Gastrocnemius medialis (tissue), 4 donors: ENCODE data around the gene ROBO4. TPM values are rescaled to one million over a fixed set of nuclear protein-coding genes. Genes with fewer than 3 reads are reported as not detected.

Experiments
- ATAC-seq, 2 donors: fragments of 150-250 bp; one replicate each; pipeline ENCODE4 v1.9.1; 2016
- DNase-seq, 2 donors: peaks; one replicate each; pipeline ENCODE4 v3.0.0-alpha.2; 2019
- H3K27ac ChIP-seq, 4 donors: fragments of 200-600 bp; sonication (generic); 1 replicate in 1 of 4; 2 replicates in 3 of 4; pipeline ENCODE4 v1.5.1; 2016 to 2018; ENCODE audit warnings: mild to moderate bottlenecking in 2 of 4, moderate library complexity in 1 of 4
- H3K27me3 ChIP-seq, 3 donors: fragments of 200-600 bp; sonication (generic) in 2 of 3; 1 replicate in 1 of 3; 2 replicates in 2 of 3; pipeline versions ENCODE4 v1.5.1 to v1.6.0; 2016 to 2019; ENCODE audit warnings: mild to moderate bottlenecking in 1 of 3, moderate library complexity in 1 of 3
- H3K36me3 ChIP-seq, 2 donors: fragments of 200-600 bp; sonication (generic) in 1 of 2; one replicate each; pipeline ENCODE4 v1.5.1; 2017 to 2018
- H3K4me1 ChIP-seq, 2 donors: fragments of 200-600 bp; sonication (generic) in 1 of 2; one replicate each; pipeline ENCODE4 v1.5.1; 2016 to 2017; ENCODE audit warnings: mild to moderate bottlenecking in 2 of 2
- H3K4me3 ChIP-seq, 4 donors: fragments of 200-600 bp; sonication (generic) in 3 of 4; 1 replicate in 1 of 4; 2 replicates in 3 of 4; pipeline ENCODE4 v1.5.1; 2016 to 2019; ENCODE audit warnings: mild to moderate bottlenecking in 2 of 4
- H3K9me3 ChIP-seq, 3 donors: fragments of 200-600 bp; sonication (generic) in 2 of 3; 1 replicate in 1 of 3; 2 replicates in 2 of 3; pipeline ENCODE4 v1.5.1; 2016 to 2019
- POLR2A ChIP-seq, 2 donors: fragments of 450-650 bp; IDR thresholded peaks; one replicate each; pipeline ENCODE4 v1.6.1; 2017; ENCODE audit warnings: antibody characterized with exemption in 2 of 2, mild to moderate bottlenecking in 2 of 2, moderate library complexity in 2 of 2
- in situ Hi-C, 4 donors: fragments of 200-750 bp; cut with MboI; loops; one replicate each; pipeline versions ENCODE4 v1.15.0 to v1.8.0; 2017; ENCODE audit warnings: low sequenced_read_pairs in 4 of 4
- intact Hi-C: fragments of 100-400 bp; cut with DNase I; formaldehyde crosslinking; loops from one replicate; pipeline ENCODE4 v1.15.1; 2023; ENCODE audit warnings: low total_unique reads
- total RNA-seq, 4 donors: library from RNA; depleted of rRNA; stranded (reverse); fragments of >200 nt; gene quantifications; one replicate each; pipeline versions ENCODE4 v1.1.0 to v1.2.3, GENCODE V29; 2016
- TF ChIP-seq, protein P1 (sequence below), 5 experiments: fragments of 450-650 bp in 3 of 5; fragments of 200-600 bp in 2 of 5; sonication (generic) in 2 of 5; IDR thresholded peaks in 4 of 5; conservative IDR thresholded peaks in 1 of 5; 1 replicate in 4 of 5; 2 replicates in 1 of 5; pipeline ENCODE4 v1.5.1; 2016 to 2019; ENCODE audit warnings: antibody characterized with exemption in 5 of 5, mild to moderate bottlenecking in 3 of 5, moderate library complexity in 3 of 5

ROBO4 gene
- total RNA-seq, 4 donors from 2014 or later = 7.6 to 18.7 (median 14.7) TPM

DNA sequence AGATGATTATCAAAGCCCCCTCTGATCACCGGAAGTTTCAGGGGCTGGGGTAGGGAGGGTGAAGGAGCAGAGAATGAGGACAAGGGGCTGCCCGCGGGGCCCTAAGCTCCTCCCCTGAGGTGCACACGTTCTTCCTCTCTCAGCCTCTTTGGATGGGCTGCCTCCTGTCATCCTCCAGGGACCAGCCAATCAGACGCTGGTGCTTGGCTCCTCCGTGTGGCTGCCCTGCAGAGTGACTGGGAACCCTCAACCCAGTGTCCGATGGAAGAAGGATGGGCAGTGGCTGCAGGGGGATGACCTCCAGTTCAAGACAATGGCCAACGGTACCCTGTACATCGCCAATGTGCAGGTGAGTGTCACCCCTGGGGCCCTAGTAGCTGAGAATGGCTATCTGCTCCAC is 24.9 kb downstream of the ROBO4 start:
- intact Hi-C loops = no loop called here
- in situ Hi-C loops = no loop called here
- ATAC-seq (no peak), DNase-seq (no peak)
- no peak for TF ChIP-seq POLR2A (IDR thresholded peaks at IDR 0.05)
- TF ChIP-seq, protein P1, sequence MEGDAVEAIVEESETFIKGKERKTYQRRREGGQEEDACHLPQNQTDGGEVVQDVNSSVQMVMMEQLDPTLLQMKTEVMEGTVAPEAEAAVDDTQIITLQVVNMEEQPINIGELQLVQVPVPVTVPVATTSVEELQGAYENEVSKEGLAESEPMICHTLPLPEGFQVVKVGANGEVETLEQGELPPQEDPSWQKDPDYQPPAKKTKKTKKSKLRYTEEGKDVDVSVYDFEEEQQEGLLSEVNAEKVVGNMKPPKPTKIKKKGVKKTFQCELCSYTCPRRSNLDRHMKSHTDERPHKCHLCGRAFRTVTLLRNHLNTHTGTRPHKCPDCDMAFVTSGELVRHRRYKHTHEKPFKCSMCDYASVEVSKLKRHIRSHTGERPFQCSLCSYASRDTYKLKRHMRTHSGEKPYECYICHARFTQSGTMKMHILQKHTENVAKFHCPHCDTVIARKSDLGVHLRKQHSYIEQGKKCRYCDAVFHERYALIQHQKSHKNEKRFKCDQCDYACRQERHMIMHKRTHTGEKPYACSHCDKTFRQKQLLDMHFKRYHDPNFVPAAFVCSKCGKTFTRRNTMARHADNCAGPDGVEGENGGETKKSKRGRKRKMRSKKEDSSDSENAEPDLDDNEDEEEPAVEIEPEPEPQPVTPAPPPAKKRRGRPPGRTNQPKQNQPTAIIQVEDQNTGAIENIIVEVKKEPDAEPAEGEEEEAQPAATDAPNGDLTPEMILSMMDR (IDR thresholded peaks at IDR 0.05 in 4 of 5, conservative IDR thresholded peaks at IDR 0.05 in 1 of 5) = no peak
- Histone ChIP-seq H3K9me3 (no peaks in the 10 kb centered on the region), H3K27me3 (peaks cover 45 to 55% (median 53%) of the 10 kb centered on the region in 3 donors), H3K4me3 (no peak overlapping the region), H3K36me3 (no peaks in the 10 kb centered on the region), H3K27ac (no peak overlapping the region), H3K4me1 (peaks cover 7 to 10% of the 10 kb centered on the region in 2 donors)

DNA sequence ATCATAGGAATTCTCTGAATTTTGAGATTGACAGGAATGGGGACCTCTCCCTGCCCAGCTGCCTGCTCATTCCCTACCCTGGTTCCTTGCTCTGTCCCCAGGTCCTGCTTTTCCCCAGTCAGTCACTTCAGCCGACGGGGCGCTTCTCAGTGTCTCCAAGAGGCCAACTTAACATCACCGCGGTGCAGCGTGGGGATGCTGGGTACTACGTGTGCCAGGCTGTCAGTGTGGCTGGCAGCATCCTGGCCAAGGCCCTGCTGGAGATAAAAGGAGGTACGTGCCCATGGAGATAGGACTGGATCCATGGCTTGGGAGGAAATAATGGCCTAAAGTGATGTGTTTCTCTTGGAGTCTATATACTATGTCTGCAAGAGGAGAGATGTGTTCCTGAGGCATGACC is 25.4 kb downstream of the ROBO4 start:
- H3K27me3 ChIP-seq = peaks cover 50 to 60% (median 53%) of the 10 kb centered on the region in 3 donors
- no peaks in the 10 kb centered on the region for H3K36me3 ChIP-seq
- intact Hi-C loops = no loop called here
- H3K4me3 ChIP-seq = no peak overlapping the region
- in situ Hi-C loops = no loop called here
- H3K9me3 ChIP-seq = no peaks in the 10 kb centered on the region
- peaks cover 6 to 7% of the 10 kb centered on the region in 2 donors for H3K4me1 ChIP-seq
- ATAC-seq = no peak
- TF ChIP-seq, protein P1 (IDR thresholded peaks at IDR 0.05 in 4 of 5, conservative IDR thresholded peaks at IDR 0.05 in 1 of 5) = no peak
- TF ChIP-seq POLR2A (IDR thresholded peaks at IDR 0.05) = no peak
- DNase-seq = no peak
- no peak overlapping the region for H3K27ac ChIP-seq

DNA sequence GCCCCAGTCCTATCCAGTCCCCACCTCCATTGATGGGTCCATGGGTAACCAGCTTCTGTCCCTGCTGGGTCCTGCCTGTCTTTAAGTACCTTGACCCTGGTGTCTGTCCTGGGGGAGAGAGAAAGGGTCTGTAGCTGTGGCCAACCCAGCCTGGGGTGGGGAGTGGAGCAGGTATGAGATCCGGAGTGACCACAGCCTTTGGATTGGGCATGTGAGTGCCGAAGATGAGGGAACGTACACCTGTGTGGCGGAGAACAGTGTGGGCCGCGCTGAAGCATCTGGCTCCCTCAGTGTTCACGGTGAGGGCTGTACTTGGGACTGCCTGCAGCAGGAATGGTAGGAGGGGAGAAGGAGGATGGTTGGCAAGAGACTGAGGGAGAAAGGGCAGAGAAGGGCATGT is 27.2 kb downstream of the ROBO4 start:
- H3K27ac ChIP-seq = no peak overlapping the region
- no peak for ATAC-seq
- in situ Hi-C loops = no loop called here

DNA sequence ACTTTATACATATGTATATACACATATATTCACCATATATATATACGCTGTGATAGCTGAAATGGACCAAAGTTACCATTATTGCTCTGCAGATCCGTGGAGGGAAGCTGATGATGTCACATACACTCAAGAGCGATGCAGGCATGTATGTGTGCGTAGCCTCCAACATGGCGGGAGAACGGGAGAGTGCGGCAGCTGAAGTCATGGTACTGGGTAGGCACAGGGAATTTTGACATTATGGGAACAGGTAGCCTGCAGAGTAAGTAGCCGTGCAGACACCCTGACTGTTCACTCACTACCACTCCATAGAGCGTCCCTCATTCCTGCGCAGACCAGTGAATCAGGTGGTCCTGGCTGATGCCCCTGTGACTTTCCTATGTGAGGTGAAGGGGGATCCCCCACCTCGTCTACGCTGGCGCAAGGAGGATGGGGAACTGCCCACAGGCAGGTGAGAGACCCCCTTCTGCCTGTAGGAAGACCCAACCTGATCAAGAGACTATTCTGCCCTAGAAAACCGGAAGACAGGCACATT is 27.7 kb downstream of the ROBO4 start:
- Histone ChIP-seq H3K27me3 (peaks cover 72 to 84% (median 74%) of the 10 kb centered on the region in 3 donors), H3K27ac (no peak overlapping the region), H3K4me1 (peaks cover 10 to 21% of the 10 kb centered on the region in 2 donors), H3K36me3 (no peaks in the 10 kb centered on the region), H3K4me3 (no peak overlapping the region), H3K9me3 (no peaks in the 10 kb centered on the region)
- TF ChIP-seq POLR2A (IDR thresholded peaks at IDR 0.05) = no peak
- TF ChIP-seq, protein P1 (IDR thresholded peaks at IDR 0.05 in 4 of 5, conservative IDR thresholded peaks at IDR 0.05 in 1 of 5) = no peak
- DNase-seq = no peak
- no peak for ATAC-seq
- in situ Hi-C loops (no loop called here), intact Hi-C loops (no loop called here)

More for the DNA sequence above, 27.2 kb downstream of the ROBO4 start:
- Histone ChIP-seq H3K36me3 (no peaks in the 10 kb centered on the region), H3K4me3 (no peak overlapping the region), H3K27me3 (peaks cover 67 to 78% (median 69%) of the 10 kb centered on the region in 3 donors), H3K4me1 (peaks cover 7 to 16% of the 10 kb centered on the region in 2 donors), H3K9me3 (no peaks in the 10 kb centered on the region)
- no peak for DNase-seq
- TF ChIP-seq, protein P1 (IDR thresholded peaks at IDR 0.05 in 4 of 5, conservative IDR thresholded peaks at IDR 0.05 in 1 of 5) = no peak
- TF ChIP-seq POLR2A (IDR thresholded peaks at IDR 0.05) = no peak
- intact Hi-C loops = no loop called here

DNA sequence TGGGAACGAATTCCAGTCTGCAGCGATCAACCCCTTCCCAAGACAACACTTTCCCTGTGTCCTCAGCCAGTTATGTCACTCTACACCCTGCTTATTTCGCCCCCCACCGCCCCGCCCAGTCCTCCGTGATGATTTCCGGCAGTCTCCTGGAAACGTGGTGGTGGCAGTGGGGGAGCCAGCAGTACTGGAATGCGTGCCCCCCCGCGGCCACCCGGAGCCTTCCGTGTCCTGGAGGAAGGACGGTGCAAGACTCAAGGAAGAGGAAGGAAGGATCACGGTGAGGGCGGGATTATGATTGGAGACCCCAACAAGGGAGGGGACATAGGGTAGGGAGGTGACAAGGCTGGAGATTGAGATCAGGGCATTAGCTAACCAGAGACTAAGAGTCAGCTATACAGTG is 28.3 kb downstream of the ROBO4 start:
- no peak for DNase-seq
- Histone ChIP-seq H3K4me1 (peaks cover 10 to 24% of the 10 kb centered on the region in 2 donors), H3K27ac (no peak overlapping the region), H3K27me3 (peaks cover 78 to 89% (median 80%) of the 10 kb centered on the region in 3 donors), H3K4me3 (no peak overlapping the region), H3K9me3 (no peaks in the 10 kb centered on the region), H3K36me3 (no peaks in the 10 kb centered on the region)
- in situ Hi-C loops (no loop called here), intact Hi-C loops (no loop called here)
- ATAC-seq = no peak
- TF ChIP-seq, protein P1 (IDR thresholded peaks at IDR 0.05 in 4 of 5, conservative IDR thresholded peaks at IDR 0.05 in 1 of 5) = no peak
